K562 (cell line): ENCODE results near the gene FADS6. TPM values are rescaled to one million over a fixed set of nuclear protein-coding genes. Genes with fewer than 3 reads are reported as not detected.

Experiments
- CBFB ChIP-seq: sonication (generic); formaldehyde crosslinking; IDR thresholded peaks from 2 replicates; pipeline ENCODE4 v1.4.0; 2020; ENCODE audit warnings: mild to moderate bottlenecking, missing genetic modification reagents
- LEF1 ChIP-seq: fragments of 450-650 bp; IDR thresholded peaks from 2 replicates; pipeline ENCODE4 v1.6.1; 2016; ENCODE audit warnings: mild to moderate bottlenecking
- NR2C1 ChIP-seq, 2 experiments: fragments of 450-650 bp; IDR thresholded peaks; 2 replicates each; pipeline ENCODE4 v1.6.1; 2017; ENCODE audit warnings: mild to moderate bottlenecking in 2 of 2, antibody characterized with exemption in 1 of 2, inconsistent platforms in 1 of 2, missing compliant biosample characterization in 1 of 2, missing genetic modification characterization in 1 of 2
- POLR2B ChIP-seq: fragments of 450-650 bp; IDR thresholded peaks from 2 replicates; pipeline ENCODE4 v1.6.1; 2018; ENCODE audit warnings: low read depth; ENCODE audit not compliant: partially characterized antibody
- POLR2H ChIP-seq: IDR thresholded peaks from 2 replicates; pipeline ENCODE4 v1.6.1; 2016; ENCODE audit warnings: missing genetic modification characterization, low read depth, mild to moderate bottlenecking, control low read depth, missing compliant biosample characterization, moderate library complexity
- TEAD2 ChIP-seq: fragments of 450-650 bp; IDR thresholded peaks from 2 replicates; pipeline ENCODE4 v1.6.1; 2016; ENCODE audit warnings: missing genetic modification characterization, control low read depth, missing compliant biosample characterization
- ZNF24 ChIP-seq: fragments of 450-650 bp; IDR thresholded peaks from 2 replicates; pipeline ENCODE4 v1.6.1; 2016
- ZNF3 ChIP-seq: fragments of 250-450 bp; sonication (Bioruptor Pico); IDR thresholded peaks from 2 replicates; pipeline ENCODE4 v1.5.0; 2021; ENCODE audit warnings: mild to moderate bottlenecking, moderate library complexity
- polyA plus RNA-seq, 8 experiments: library from polyadenylated mRNA; depleted of rRNA in 4 of 8; stranded (reverse) in 5 of 8; unstranded in 3 of 8; fragments of >200 nt; fragmentation: Nextera tagmentation in 2 of 8; fragmentation: Illumina TruSeq in 1 of 8; extraction: Ambion mirVana in 2 of 8; extraction: Trizol in 1 of 8; gene quantifications; 2 replicates each; pipeline versions ENCODE4 v1.2.1 to v1.2.3, GENCODE V29; 2011 to 2014; ENCODE audit warnings: inconsistent platforms in 1 of 8, missing spikeins in 1 of 8
- total RNA-seq, 7 experiments: library from RNA; depleted of rRNA in 6 of 7; stranded (reverse); fragments of >200 nt in 6 of 7; fragmentation: Illumina TruSeq in 2 of 7; extraction: Trizol in 2 of 7; gene quantifications; 2 replicates each; pipeline versions ENCODE4 v1.2.1 to v1.2.3, GENCODE V29; 2011 to 2021; ENCODE audit warnings: low replicate concordance in 1 of 7
- TF ChIP-seq, protein P1 (sequence below): fragments of 250-450 bp; sonication (Bioruptor Pico); IDR thresholded peaks from 2 replicates; pipeline ENCODE4 v1.9.0; 2021; ENCODE audit warnings: mild to moderate bottlenecking, inconsistent platforms
- TF ChIP-seq, protein P2 (sequence below): fragments of 450-650 bp; conservative IDR thresholded peaks from 2 replicates; pipeline ENCODE4 v1.6.1; 2016; ENCODE audit warnings: missing genetic modification characterization, low read depth, mild to moderate bottlenecking, missing compliant biosample characterization, moderate library complexity
- TF ChIP-seq, protein P3 (sequence below), 2 experiments: fragments of 450-650 bp; formaldehyde crosslinking in 1 of 2; IDR thresholded peaks; 2 replicates each; pipeline versions ENCODE4 v1.4.0 to v1.6.1; 2014 to 2020; ENCODE audit warnings: mild to moderate bottlenecking in 2 of 2, borderline replicate concordance in 1 of 2, low read depth in 1 of 2
- TF ChIP-seq, protein P4 (sequence below): sonication (generic); formaldehyde crosslinking; IDR thresholded peaks from 2 replicates; pipeline ENCODE4 v1.8.0; 2022; ENCODE audit warnings: missing genetic modification reagents, mild to moderate bottlenecking, borderline replicate concordance

The FADS6 gene
- total and polyA plus RNA-seq, 9 of the 15 experiments (the other 6 are each of a cell fraction or from before 2014, with no cell fraction given) = 0.18 to 0.22 TPM; not detected in 7

DNA sequence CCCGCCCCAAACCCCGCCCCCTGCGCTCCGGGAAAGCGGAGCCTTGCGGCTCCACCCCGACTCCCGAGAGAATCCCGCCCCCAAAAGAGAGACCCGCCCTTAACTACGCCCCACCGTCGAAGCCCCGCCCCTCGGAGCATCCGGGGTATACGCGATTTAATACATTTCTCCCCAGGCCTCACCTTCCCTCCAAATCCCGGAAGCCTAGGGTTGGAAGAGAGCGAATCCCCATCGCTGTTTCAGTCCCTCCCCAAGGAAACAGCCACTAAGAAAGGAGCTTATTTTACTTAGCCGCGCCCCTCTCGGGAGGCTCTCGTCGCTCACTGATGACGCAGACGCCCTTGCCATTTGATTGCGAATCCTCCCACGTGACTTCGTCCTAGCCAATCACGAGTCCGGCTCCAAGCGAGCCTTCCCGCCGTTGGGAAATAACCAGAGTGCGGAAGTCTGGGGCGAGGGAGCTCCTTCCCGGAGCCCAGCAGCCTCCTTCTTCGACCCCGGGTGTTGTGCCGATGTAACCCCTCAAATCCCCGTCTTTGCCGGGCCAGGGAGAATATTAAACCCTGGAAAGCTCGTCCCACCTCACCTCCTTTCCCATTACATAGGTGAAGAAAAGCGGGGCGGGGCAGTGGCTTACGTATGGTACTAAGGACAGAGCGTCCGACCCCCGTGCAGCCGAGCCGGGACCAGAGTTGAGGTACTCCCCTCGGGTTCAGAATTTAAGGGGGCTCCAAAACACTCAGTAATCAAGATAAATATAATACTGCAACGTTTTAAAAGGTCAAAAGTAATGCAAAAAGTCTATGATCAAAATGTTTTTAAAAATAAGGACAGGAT is 20.2 kb downstream of the FADS6 start (continued):
- TF ChIP-seq, protein P1, sequence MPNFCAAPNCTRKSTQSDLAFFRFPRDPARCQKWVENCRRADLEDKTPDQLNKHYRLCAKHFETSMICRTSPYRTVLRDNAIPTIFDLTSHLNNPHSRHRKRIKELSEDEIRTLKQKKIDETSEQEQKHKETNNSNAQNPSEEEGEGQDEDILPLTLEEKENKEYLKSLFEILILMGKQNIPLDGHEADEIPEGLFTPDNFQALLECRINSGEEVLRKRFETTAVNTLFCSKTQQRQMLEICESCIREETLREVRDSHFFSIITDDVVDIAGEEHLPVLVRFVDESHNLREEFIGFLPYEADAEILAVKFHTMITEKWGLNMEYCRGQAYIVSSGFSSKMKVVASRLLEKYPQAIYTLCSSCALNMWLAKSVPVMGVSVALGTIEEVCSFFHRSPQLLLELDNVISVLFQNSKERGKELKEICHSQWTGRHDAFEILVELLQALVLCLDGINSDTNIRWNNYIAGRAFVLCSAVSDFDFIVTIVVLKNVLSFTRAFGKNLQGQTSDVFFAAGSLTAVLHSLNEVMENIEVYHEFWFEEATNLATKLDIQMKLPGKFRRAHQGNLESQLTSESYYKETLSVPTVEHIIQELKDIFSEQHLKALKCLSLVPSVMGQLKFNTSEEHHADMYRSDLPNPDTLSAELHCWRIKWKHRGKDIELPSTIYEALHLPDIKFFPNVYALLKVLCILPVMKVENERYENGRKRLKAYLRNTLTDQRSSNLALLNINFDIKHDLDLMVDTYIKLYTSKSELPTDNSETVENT (CRISPR knock-in tag) = peak; percentile 86; the same call in 1 of the 2 replicates
- TF ChIP-seq, protein P2, sequence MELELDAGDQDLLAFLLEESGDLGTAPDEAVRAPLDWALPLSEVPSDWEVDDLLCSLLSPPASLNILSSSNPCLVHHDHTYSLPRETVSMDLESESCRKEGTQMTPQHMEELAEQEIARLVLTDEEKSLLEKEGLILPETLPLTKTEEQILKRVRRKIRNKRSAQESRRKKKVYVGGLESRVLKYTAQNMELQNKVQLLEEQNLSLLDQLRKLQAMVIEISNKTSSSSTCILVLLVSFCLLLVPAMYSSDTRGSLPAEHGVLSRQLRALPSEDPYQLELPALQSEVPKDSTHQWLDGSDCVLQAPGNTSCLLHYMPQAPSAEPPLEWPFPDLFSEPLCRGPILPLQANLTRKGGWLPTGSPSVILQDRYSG (tag) = no peak
- TF ChIP-seq POLR2H (tag) (peak; percentile 95), LEF1 (no peak; the same call in 1 of the 2 replicates), NR2C1 (IDR thresholded peaks at IDR 0.05) (peak; percentile 60; the same call in 1 of the 2 replicates), NR2C1 (tag; IDR thresholded peaks at IDR 0.05) (no peak; the same call in 1 of the 2 replicates), CBFB (CRISPR knock-in tag) (no peak), POLR2B (peak; percentile 97), TEAD2 (tag) (no peak), ZNF24 (no peak), ZNF3 (CRISPR knock-in tag) (no peak)
- TF ChIP-seq, protein P3, sequence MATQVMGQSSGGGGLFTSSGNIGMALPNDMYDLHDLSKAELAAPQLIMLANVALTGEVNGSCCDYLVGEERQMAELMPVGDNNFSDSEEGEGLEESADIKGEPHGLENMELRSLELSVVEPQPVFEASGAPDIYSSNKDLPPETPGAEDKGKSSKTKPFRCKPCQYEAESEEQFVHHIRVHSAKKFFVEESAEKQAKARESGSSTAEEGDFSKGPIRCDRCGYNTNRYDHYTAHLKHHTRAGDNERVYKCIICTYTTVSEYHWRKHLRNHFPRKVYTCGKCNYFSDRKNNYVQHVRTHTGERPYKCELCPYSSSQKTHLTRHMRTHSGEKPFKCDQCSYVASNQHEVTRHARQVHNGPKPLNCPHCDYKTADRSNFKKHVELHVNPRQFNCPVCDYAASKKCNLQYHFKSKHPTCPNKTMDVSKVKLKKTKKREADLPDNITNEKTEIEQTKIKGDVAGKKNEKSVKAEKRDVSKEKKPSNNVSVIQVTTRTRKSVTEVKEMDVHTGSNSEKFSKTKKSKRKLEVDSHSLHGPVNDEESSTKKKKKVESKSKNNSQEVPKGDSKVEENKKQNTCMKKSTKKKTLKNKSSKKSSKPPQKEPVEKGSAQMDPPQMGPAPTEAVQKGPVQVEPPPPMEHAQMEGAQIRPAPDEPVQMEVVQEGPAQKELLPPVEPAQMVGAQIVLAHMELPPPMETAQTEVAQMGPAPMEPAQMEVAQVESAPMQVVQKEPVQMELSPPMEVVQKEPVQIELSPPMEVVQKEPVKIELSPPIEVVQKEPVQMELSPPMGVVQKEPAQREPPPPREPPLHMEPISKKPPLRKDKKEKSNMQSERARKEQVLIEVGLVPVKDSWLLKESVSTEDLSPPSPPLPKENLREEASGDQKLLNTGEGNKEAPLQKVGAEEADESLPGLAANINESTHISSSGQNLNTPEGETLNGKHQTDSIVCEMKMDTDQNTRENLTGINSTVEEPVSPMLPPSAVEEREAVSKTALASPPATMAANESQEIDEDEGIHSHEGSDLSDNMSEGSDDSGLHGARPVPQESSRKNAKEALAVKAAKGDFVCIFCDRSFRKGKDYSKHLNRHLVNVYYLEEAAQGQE (IDR thresholded peaks at IDR 0.05; ENCODE audit: borderline replicate concordance) = peak; percentile 92
- TF ChIP-seq, protein P3 (CRISPR knock-in tag; IDR thresholded peaks at IDR 0.05; ENCODE audit: low read depth) = peak; percentile 81; the same call in 1 of the 2 replicates
- TF ChIP-seq, protein P4, sequence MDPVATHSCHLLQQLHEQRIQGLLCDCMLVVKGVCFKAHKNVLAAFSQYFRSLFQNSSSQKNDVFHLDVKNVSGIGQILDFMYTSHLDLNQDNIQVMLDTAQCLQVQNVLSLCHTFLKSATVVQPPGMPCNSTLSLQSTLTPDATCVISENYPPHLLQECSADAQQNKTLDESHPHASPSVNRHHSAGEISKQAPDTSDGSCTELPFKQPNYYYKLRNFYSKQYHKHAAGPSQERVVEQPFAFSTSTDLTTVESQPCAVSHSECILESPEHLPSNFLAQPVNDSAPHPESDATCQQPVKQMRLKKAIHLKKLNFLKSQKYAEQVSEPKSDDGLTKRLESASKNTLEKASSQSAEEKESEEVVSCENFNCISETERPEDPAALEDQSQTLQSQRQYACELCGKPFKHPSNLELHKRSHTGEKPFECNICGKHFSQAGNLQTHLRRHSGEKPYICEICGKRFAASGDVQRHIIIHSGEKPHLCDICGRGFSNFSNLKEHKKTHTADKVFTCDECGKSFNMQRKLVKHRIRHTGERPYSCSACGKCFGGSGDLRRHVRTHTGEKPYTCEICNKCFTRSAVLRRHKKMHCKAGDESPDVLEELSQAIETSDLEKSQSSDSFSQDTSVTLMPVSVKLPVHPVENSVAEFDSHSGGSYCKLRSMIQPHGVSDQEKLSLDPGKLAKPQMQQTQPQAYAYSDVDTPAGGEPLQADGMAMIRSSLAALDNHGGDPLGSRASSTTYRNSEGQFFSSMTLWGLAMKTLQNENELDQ = no peak
